KOPT-K1 (cell line): ENCODE measurements around the gene MBNL2.

Experiments
- H3K27ac ChIP-seq: fragments of 200-600 bp; sonication (generic); 2 replicates; pipeline ENCODE4 v1.5.1; 2016; ENCODE audit warnings: antibody characterized with exemption, mild to moderate bottlenecking, low read depth, low read length; ENCODE audit not compliant: poor library complexity, severe bottlenecking
- H3K36me3 ChIP-seq: fragments of 200-600 bp; sonication (generic); 2 replicates; pipeline ENCODE4 v1.5.1; 2017; ENCODE audit warnings: antibody characterized with exemption, mild to moderate bottlenecking, low read length, moderate library complexity; ENCODE audit not compliant: insufficient read depth
- H3K9me3 ChIP-seq: fragments of 200-600 bp; sonication (generic); 2 replicates; pipeline ENCODE4 v1.5.1; 2017; ENCODE audit warnings: antibody characterized with exemption, low read length, mild to moderate bottlenecking; ENCODE audit not compliant: insufficient read depth, poor library complexity, severe bottlenecking

MBNL2 gene

DNA sequence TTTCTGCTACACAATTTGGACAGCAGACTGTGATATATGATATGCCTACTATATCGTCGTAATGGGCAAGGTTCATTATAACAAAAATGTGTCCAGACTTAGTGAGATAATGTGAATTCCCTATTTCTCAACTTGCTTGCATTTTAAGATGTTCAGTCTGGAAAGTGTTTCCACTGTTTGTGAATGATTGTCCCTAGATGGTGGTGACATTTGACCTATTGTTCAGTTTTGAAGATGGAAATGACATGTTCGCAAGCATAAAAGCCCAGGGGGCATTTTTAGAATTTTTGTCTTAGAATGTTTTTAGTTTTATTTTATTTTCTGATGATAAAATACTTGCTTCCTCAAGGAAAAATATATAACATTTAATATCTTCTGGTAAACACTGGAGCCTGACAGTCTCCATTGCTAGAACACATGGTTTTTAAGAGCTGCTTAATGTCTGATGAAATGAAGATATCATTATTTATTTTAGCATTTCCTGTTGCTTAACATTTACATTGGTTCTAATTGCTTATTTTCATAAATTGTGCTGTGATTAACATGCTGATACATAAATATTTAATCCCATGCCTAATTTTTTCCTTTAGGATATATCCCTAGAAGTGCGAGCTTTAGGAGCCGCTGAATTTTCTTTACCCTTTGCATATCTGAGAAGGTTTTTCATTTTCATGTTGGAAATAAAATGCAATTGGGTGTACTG is 27.1 kb downstream of the MBNL2 start:
- H3K9me3 ChIP-seq = no peaks in the 10 kb centered on the region
- no peaks in the 10 kb centered on the region for H3K36me3 ChIP-seq
- H3K27ac ChIP-seq = no peak overlapping the region

DNA sequence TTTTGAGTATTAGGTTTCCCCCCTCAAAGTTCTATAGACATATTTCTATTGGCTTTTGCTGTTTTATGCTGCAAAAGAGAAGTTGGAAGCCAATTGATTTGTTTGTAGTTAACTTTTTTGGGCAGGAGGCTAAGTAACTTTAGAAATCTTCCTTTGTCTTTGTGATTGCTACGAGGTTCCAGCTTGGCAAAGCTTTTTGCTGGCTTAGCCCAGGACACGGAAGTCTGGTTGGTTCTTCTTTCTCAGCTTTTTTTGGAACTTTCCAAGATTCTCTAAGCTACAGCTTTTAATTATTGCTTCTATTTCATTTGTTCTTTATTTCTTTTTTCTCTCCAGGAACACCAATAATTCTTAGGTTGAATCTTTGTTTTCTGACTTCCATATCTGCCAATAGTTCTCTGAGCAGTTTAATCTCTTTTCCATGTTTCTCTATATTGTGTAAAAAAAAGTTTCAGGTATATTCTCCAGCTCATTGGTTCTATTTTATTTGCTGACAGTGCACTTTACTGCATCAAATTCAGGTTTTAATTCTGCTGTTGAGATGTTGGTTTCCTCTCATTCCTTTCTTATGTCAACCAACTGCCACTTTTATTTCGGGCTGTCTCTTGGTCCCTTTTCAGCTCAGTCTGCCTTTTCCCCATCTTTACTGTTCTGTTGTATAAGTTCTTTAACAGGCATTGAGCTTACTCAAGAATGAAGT is 27.8 kb downstream of the MBNL2 start:
- no peaks in the 10 kb centered on the region for H3K9me3 ChIP-seq
- no peaks in the 10 kb centered on the region for H3K36me3 ChIP-seq
- H3K27ac ChIP-seq = no peak overlapping the region

DNA sequence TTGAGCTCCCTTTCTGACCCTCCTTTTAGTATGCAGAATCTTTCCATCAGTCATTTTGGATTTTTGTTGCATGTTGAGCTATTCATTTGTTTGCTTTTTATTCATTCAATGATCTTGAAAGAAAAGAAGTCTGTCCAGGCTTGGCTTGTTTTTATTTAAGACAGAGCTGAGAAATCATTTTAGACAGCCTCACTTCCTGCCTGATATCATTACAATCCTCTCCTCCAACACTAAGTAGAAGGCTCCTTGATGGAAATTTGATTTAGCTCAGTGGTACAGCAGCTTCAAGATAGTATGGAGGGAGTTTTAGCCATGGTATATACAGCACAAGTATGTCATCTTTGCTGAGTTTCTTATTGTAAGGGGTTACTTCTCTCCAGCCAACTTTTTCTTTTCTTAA is 28.4 kb downstream of the MBNL2 start:
- no peak overlapping the region for H3K27ac ChIP-seq
- H3K9me3 ChIP-seq = no peaks in the 10 kb centered on the region
- no peaks in the 10 kb centered on the region for H3K36me3 ChIP-seq

DNA sequence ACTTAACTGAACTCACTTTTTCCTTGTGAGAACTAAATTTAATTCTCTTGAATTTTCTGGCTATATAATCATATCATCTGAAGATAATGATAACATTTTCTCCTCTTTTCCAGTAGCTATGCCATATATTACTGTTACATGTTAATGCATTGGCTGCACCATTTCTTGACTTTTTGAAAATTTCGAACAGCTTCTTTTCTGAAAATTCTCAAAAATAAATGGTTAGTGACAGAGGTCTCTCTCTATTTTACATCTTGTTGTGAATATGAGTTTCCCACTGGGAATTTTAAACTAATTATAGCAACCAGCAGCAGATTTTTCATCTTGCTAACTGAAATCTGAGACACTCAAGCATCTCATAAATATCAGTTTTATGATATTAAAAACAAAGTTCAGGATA is 30.6 kb downstream of the MBNL2 start:
- H3K36me3 ChIP-seq = no peaks in the 10 kb centered on the region
- H3K27ac ChIP-seq = no peak overlapping the region
- H3K9me3 ChIP-seq = no peaks in the 10 kb centered on the region

DNA sequence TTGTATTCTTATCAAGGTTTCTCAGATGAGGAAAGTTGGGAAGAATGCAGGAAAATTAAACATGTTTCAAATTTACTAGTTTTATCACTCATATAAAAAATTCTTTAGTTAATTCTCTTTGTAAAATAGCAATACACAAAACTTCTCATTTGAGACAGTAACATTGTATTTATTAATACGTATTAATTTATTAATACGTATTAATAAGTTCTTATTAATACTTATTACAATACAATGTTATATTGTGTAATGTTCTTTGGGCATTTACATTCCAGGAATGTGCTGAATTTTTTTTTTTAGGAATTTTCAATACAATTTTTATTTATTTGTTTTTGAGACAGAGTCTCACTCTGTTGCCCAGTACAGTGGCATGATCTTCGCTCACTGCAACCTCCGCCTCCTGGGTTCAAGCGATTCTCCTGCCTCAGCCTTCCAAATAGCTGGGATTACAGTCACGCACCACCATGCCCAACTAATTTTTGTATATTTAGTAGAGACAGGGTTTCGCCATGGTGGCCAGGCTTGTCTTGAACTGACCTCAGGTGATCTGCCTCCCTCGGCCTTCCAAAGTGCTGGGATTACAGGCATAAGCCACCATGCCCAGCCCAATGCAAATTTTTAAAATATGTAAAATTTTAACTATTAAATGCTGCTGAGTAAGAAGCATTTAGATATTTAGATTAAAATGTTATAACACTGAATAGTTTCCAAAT is 31.6 kb downstream of the MBNL2 start:
- Histone ChIP-seq H3K9me3 (no peaks in the 10 kb centered on the region), H3K36me3 (no peaks in the 10 kb centered on the region), H3K27ac (no peak overlapping the region)

DNA sequence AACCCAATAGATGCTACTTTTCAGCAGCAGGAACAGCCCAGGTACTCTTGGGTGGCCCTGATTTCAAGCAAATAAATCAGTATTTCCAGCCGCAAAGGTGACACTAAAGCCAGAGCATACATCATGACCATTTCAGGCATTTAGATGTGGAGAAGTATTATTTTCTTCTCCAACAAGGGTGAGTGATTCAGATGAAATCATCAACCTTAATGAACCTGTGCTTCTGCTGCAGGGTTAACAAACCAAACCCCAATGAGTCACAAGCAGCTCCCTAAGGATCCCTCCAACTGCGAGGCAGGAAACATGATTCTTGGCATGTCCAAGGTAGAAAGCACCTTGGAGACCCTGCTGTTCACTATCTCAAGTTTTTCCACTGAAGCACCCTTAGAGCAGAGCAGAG is 32.7 kb downstream of the MBNL2 start:
- Histone ChIP-seq H3K9me3 (no peaks in the 10 kb centered on the region), H3K27ac (no peak overlapping the region), H3K36me3 (no peaks in the 10 kb centered on the region)

DNA sequence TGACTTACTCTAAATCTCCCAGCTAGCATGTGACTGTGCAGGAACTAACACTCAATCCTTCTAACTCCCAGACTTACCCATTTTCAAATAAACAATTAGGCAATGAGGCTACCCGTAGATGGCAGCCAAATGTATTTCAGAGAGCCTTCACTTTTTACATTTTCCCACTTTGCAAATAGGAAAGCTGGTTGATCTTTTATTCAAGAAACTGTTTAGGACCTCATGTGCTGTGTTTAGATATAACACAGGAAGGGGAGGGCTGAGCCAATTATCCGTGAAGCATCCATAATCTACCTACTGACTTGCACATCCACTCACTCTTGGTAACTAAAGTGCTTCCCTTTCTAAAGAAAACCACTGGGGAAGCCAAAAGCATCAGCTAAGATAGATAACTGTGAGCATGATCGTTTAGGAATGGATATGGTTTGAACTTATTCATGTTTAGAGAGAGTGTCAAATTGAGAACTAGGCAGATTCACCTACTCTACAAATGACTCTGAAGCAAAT is 33.4 kb downstream of the MBNL2 start:
- H3K9me3 ChIP-seq = no peaks in the 10 kb centered on the region
- H3K36me3 ChIP-seq = no peaks in the 10 kb centered on the region
- no peak overlapping the region for H3K27ac ChIP-seq

DNA sequence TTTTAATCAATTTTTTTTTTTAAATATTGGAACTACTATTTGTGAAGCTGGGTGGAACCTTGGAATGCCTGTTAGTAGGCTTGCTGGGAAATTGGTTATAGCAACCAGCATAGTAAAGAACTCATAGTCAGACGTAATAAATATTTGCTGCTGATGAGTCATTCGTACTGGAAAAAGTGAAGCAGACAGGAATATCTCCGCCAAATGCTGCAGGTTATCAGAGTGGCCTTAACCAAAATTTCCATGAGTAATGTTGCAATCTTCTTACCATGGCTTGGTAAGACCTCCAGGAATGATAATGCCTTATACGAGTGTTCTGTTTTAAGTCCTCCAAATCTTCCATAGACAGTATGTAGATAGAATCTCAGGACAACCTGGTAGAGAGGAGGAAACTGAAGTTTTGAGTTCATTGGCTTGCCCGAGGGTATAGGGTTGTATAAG is 34.2 kb downstream of the MBNL2 start:
- H3K27ac ChIP-seq = no peak overlapping the region
- H3K9me3 ChIP-seq = no peaks in the 10 kb centered on the region
- no peaks in the 10 kb centered on the region for H3K36me3 ChIP-seq

DNA sequence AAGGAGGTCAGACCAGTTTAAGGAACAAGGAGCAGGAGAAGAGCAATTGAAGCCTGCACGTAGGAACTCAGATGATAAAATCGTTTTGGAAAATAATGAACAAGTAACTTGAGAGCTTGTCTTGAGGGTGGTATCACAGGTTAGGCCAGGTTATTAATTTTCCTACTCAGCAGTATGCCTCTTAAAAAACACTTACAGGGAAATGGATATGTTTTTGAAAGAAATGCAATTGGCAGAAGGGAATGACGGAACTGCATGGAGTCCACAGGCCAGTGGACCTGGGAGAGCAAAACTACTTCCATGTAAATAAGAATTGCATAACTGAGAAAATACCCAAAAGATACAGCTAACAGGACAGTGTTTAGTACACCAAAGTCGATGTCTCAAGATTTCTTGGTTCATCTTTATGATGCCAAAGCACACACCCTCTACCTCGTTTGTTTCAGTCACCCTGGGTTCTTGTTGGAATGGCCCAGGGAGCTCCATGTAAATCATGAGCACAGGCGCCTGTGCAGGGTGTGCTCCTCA is 35.2 kb downstream of the MBNL2 start:
- Histone ChIP-seq H3K27ac (no peak overlapping the region), H3K36me3 (no peaks in the 10 kb centered on the region), H3K9me3 (no peaks in the 10 kb centered on the region)

DNA sequence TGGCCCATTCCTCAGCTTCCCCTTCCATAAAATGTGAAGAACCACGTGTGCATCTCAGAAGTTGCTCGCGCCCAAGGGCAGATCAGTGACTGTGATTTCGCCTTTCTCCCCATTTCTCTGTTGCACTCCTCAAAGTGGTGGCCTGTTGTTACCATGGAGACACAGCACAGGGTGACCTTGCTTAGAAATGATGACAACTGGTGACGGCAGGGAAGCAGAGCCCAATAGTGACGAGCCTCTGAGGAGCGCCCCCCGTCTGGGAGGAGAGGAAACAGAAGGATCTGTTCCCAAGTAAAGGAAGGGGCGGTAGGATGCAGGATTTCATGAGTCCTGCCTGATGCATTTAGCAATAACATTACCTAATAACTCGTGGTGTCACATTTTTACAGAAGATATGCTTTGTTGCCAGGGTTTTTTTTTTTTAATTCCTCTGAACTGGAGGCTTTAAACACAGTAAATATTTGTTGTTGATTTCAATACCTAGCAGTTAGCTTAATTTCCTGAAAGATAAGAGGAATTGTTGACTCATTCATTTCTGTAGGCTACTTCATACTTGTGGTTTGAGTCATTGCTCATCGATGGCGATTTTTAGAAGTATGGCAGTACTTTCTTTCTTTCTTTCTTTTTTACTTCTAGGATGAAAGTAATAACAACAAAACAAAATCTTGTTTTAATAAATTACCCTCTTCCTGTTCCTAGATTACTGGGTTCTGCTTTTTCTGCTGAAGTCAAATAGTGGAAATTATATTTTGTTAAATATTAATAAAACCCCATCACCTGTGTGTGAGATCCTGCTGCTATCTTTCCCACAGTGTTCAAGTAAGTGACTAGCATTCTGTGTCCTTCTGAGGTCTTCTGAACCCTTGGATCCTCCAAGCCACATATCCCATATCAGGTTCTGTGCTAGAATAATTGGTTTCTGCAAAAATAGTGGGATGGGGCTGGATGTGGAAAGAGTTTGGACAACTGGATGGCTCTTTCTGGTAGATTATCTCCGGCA is 36.0 kb downstream of the MBNL2 start:
- Histone ChIP-seq H3K36me3 (no peaks in the 10 kb centered on the region), H3K27ac (no peak overlapping the region), H3K9me3 (no peaks in the 10 kb centered on the region)

DNA sequence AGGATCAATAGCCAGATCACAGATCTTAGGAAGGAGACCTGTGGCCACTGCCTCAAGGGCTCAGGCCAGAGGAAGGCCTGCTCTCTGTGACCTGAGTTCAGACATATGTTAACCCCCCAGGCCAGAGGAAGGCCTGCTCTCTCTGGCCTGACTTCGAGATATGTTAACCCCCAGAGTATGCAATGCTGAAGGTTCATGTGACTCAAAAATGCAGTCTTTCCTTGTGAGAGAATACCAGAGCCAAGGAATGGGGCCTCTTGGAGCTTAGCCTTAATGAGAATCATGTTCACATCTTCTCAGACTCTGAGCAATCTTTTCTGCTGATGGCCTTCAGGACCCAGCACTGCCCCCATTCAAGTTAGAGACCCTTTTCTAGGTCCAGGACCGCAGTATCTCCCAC is 36.7 kb downstream of the MBNL2 start:
- no peaks in the 10 kb centered on the region for H3K36me3 ChIP-seq
- no peaks in the 10 kb centered on the region for H3K9me3 ChIP-seq
- H3K27ac ChIP-seq = no peak overlapping the region

DNA sequence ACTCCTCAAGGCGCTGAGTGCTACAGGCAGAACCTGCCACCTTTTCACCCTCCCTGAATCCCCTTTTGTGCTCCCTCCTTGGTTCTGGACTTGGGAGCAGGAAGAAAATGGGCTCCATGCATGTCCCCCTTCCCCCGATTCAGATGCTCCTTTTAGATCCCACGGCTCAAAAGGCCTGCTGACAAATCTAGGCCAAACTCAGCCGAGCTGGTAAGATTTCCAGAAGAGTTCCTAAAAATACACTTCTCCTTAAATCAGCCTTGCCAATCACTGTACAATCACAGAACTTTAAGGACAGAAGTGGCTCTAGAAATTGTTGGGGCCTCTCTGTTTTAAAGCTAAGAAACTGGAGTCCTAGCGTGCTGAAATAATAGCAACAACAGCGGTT is 37.3 kb downstream of the MBNL2 start:
- H3K9me3 ChIP-seq = no peaks in the 10 kb centered on the region
- no peaks in the 10 kb centered on the region for H3K36me3 ChIP-seq
- H3K27ac ChIP-seq = no peak overlapping the region

DNA sequence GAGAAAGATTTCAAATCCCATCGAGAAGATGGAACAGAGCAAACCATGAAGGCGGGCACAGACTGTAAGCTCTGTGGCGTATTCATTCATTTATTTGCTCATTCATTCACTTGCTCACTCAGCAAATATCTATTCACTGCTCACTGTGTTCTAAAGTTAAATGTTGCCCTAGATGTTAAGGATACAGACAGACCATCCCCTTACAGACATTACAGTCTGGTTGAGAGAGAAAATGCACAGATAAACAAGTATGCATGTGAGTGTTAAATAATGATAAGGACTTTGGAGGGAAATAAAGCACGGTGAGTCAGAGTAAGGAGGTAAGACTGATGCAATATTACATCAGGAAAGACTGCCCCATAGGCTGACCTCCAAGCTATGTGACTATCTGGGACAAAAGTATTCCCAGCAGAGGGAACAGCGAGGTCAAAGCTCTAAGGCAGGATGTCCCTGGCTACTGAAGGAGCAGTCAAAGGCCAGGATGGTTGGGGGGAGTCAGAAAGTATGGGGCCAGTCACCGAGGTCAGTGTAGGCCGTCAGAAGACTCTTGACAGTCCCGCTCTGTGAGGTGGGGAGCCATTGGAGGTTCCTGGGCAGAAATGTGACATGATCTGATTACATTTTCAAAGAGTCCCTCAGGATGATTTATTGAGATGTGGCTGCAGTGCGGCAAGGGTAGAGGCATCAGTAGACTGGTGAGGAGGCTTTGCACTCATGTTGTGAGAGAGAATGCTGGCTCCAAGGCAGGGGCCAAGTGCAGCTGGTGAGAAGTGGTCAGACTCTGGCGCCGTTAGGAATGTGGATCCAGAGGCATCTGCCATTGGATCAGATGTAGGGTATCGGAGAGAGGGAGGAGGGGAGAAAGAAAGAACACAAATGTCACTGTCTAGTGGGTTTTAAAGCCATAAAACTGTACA is 37.9 kb downstream of the MBNL2 start:
- Histone ChIP-seq H3K36me3 (no peaks in the 10 kb centered on the region), H3K27ac (no peak overlapping the region), H3K9me3 (no peaks in the 10 kb centered on the region)
